Measurements from ENCODE around the gene CFAP99.

DNA sequence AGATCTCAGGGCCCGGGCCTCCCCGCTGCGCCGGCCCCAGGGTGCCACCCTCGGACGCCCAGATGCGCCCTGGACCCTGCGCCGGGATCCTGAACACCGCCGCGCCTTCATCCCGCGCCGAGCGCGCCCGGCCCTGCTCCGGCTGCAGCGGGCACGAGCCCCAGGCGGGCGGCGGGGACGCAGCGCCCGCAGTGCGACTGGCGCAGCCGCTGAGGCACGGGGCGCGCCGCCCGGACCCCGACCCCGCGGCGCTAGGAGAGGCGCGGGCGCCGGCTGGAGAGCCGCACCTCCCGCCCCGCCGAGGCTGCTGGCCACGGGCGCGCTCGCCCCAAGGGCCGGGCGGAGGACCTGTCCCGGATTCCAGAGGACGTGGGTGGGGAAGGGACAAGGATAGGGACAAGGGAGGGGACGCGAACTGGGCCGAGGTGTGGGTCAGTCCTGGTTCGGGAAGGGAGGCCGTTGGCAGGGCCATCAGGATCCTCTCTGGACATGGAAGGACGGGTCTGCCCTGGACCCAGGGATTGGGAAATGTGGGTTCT is 1.5 kb upstream of the CFAP99 start:
- TF ChIP-seq CTCF (IDR thresholded peaks at IDR 0.05) (no peak), EZH2 (IDR thresholded peaks at IDR 0.05; ENCODE audit: borderline replicate concordance, insufficient read depth, low read depth, low read length, poor library complexity, severe bottlenecking) (no peak)

Data from B cell (primary cell).